PC-3 (cell line): ENCODE results near the gene EMC8.

Experiments used
- EZH2 ChIP-seq: fragments of 300-600 bp; sonication (generic); IDR thresholded peaks from one replicate; pipeline ENCODE4 v1.6.1; 2017; ENCODE audit warnings: antibody characterized with exemption, mild to moderate bottlenecking, low read length; ENCODE audit not compliant: unreplicated experiment
- EZH2phosphoT487 ChIP-seq: fragments of 300-600 bp; sonication (generic); IDR thresholded peaks from 2 replicates; pipeline ENCODE4 v1.6.1; 2018; ENCODE audit warnings: mild to moderate bottlenecking, antibody characterized with exemption, low read length, borderline replicate concordance
- TF ChIP-seq, protein P1 (sequence below): fragments of 300-600 bp; sonication (generic); conservative IDR thresholded peaks from 2 replicates; pipeline ENCODE4 v1.5.1; 2017; ENCODE audit warnings: antibody characterized with exemption, low read depth, mild to moderate bottlenecking, low read length

- no peak for TF ChIP-seq EZH2
- TF ChIP-seq, protein P1, sequence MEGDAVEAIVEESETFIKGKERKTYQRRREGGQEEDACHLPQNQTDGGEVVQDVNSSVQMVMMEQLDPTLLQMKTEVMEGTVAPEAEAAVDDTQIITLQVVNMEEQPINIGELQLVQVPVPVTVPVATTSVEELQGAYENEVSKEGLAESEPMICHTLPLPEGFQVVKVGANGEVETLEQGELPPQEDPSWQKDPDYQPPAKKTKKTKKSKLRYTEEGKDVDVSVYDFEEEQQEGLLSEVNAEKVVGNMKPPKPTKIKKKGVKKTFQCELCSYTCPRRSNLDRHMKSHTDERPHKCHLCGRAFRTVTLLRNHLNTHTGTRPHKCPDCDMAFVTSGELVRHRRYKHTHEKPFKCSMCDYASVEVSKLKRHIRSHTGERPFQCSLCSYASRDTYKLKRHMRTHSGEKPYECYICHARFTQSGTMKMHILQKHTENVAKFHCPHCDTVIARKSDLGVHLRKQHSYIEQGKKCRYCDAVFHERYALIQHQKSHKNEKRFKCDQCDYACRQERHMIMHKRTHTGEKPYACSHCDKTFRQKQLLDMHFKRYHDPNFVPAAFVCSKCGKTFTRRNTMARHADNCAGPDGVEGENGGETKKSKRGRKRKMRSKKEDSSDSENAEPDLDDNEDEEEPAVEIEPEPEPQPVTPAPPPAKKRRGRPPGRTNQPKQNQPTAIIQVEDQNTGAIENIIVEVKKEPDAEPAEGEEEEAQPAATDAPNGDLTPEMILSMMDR: no peak
- TF ChIP-seq EZH2phosphoT487: no peak
These were observed 9.6 kb upstream of the EMC8 start for GRCh38 chr16:85808926-85809325.
